Smooth muscle cell (in vitro differentiated cells): Measurements from ENCODE around the gene LILRB1. TPM values are rescaled to one million over a fixed set of nuclear protein-coding genes. Genes with fewer than 3 reads are reported as not detected.
"Not testable (repeated sequence)": the region's sequence is repeated elsewhere in the genome, so short reads cannot be mapped to it uniquely, and the experiment has no call there.

ENCODE experiments used
- DNase-seq: peaks from one replicate; lab custom pipeline; 2025; ENCODE audit not compliant: unreplicated experiment; lab: John Stamatoyannopoulos, UW
- H2AFZ ChIP-seq: fragments of 200-600 bp; sonication (generic); 2 replicates; pipeline ENCODE4 v1.6.0; 2016; ENCODE audit warnings: antibody characterized with exemption, low read depth, mild to moderate bottlenecking
- H3F3A ChIP-seq: fragments of 200-600 bp; sonication (generic); 2 replicates; pipeline ENCODE4 v1.6.0; 2017; ENCODE audit warnings: antibody characterized with exemption, low read depth
- H3K27ac ChIP-seq: fragments of 200-600 bp; sonication (generic); 2 replicates; pipeline ENCODE4 v1.5.1; 2016; ENCODE audit warnings: low read depth, mild to moderate bottlenecking
- H3K27me3 ChIP-seq: fragments of 200-600 bp; sonication (generic); 2 replicates; pipeline ENCODE4 v1.6.1; 2016; ENCODE audit warnings: low read depth, mild to moderate bottlenecking
- H3K36me3 ChIP-seq: fragments of 200-600 bp; sonication (generic); 2 replicates; pipeline ENCODE4 v1.5.1; 2016; ENCODE audit warnings: low read depth
- H3K4me1 ChIP-seq: fragments of 200-600 bp; sonication (generic); 2 replicates; pipeline ENCODE4 v1.5.1; 2016; ENCODE audit warnings: low read depth
- H3K4me2 ChIP-seq: fragments of 200-600 bp; sonication (generic); 2 replicates; pipeline ENCODE4 v1.6.0; 2016; ENCODE audit warnings: mild to moderate bottlenecking
- H3K4me3 ChIP-seq: fragments of 200-600 bp; sonication (generic); 2 replicates; pipeline ENCODE4 v1.5.1; 2016; ENCODE audit warnings: mild to moderate bottlenecking
- H3K79me2 ChIP-seq: fragments of 200-600 bp; sonication (generic); 2 replicates; pipeline ENCODE4 v1.6.0; 2016; ENCODE audit warnings: low read depth, mild to moderate bottlenecking
- H3K9ac ChIP-seq: fragments of 200-600 bp; sonication (generic); 2 replicates; pipeline ENCODE4 v1.6.0; 2016; ENCODE audit warnings: low read depth
- H3K9me3 ChIP-seq: fragments of 200-600 bp; sonication (generic); replicated peaks from 2 replicates; pipeline ENCODE4 v1.5.1; 2016; ENCODE audit warnings: low read depth
- H4K20me1 ChIP-seq: fragments of 200-600 bp; sonication (generic); 2 replicates; pipeline ENCODE4 v1.6.0; 2016; ENCODE audit warnings: low read depth
- CTCF ChIP-seq: fragments of 200-600 bp; sonication (generic); IDR thresholded peaks from 2 replicates; pipeline ENCODE4 v1.5.1; 2017; ENCODE audit warnings: borderline replicate concordance, mild to moderate bottlenecking, antibody characterized with exemption; ENCODE audit not compliant: insufficient read depth, poor library complexity, severe bottlenecking
- WGBS: methylation state at CpG from one replicate; pipeline ENCODE4 v1.1.7; 2016; ENCODE audit warnings: low lambda C conversion rate; 5-methylcytosine and 5-hydroxymethylcytosine counted together
- polyA plus RNA-seq: library from polyadenylated mRNA; unstranded; fragments of >200 nt; fragmentation: Nextera tagmentation; extraction: Ambion mirVana; gene quantifications from 2 replicates; pipeline ENCODE4 v1.2.1, GENCODE V29; 2016
- total RNA-seq: library from RNA; depleted of rRNA; stranded (reverse); fragments of >200 nt; gene quantifications from 2 replicates; pipeline ENCODE4 v1.2.3, GENCODE V29; 2014

Gene LILRB1
- total and polyA plus RNA-seq, 2 experiments from 2014 or later = not detected

DNA sequence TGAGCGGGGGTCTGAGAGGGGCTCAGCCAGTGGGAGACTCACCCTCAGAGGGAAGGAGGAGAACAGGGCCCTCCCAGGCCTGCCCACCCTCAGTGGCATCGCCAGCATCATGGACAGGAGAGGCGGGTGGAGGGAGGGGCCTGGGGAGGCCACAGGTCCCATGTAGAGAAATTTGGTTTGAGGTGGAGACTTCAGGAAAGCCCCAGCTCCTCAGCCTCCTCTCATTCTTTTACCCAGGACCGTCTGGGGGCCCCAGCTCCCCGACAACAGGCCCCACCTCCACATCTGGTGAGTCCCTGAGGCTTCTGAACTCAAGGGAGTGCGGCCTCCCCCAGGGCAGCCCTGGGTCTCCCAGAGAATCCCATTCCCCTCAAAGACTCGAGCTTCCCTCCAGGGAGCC, 3.1 kb downstream of the LILRB1 start:
- no peak for TF ChIP-seq CTCF
- Histone ChIP-seq H2AFZ (no peak overlapping the region), H3K36me3 (no peaks in the 10 kb centered on the region), H3F3A (no peaks in the 10 kb centered on the region), H3K9me3 (peaks cover 3% of the 10 kb centered on the region), H3K27me3 (no peaks in the 10 kb centered on the region), H4K20me1 (no peaks in the 10 kb centered on the region), H3K79me2 (no peaks in the 10 kb centered on the region), H3K4me2 (no peak overlapping the region), H3K9ac (no peak overlapping the region), H3K4me1 (no peaks in the 10 kb centered on the region), H3K27ac (no peak overlapping the region), H3K4me3 (no peak overlapping the region)
- 73% methylated on average over 7 of the region's 7 CpGs for WGBS
- no peak for DNase-seq

GRCh38 chr19:54636081-54636480, 5.8 kb downstream of the LILRB1 start:
- not testable (repeated sequence) for H3K79me2 ChIP-seq, DNase-seq, H2AFZ ChIP-seq, H3K27ac ChIP-seq, H3F3A ChIP-seq, H3K4me1 ChIP-seq, H3K9ac ChIP-seq, H3K9me3 ChIP-seq, H3K4me3 ChIP-seq, H3K4me2 ChIP-seq, H3K27me3 ChIP-seq, H4K20me1 ChIP-seq, H3K36me3 ChIP-seq
- 70% methylated on average over 12 of the region's 12 CpGs for WGBS

GRCh38 chr19:54638683-54639082, 8.4 kb downstream of the LILRB1 start:
- WGBS = 85% methylated on average over 18 of the region's 18 CpGs
- DNase-seq = no peak
- H3K27ac ChIP-seq = no peak overlapping the region
- no peaks in the 10 kb centered on the region for H3F3A ChIP-seq
- no peak overlapping the region for H2AFZ ChIP-seq
- no peaks in the 10 kb centered on the region for H3K79me2 ChIP-seq
- no peak overlapping the region for H3K9ac ChIP-seq
- no peaks in the 10 kb centered on the region for H3K36me3 ChIP-seq
- no peak overlapping the region for H3K4me3 ChIP-seq
- no peaks in the 10 kb centered on the region for H4K20me1 ChIP-seq
- no peaks in the 10 kb centered on the region for H3K27me3 ChIP-seq
- no peak for TF ChIP-seq CTCF
- no peaks in the 10 kb centered on the region for H3K4me1 ChIP-seq
- H3K9me3 ChIP-seq = peaks cover 9% of the 10 kb centered on the region
- H3K4me2 ChIP-seq = no peak overlapping the region

DNA sequence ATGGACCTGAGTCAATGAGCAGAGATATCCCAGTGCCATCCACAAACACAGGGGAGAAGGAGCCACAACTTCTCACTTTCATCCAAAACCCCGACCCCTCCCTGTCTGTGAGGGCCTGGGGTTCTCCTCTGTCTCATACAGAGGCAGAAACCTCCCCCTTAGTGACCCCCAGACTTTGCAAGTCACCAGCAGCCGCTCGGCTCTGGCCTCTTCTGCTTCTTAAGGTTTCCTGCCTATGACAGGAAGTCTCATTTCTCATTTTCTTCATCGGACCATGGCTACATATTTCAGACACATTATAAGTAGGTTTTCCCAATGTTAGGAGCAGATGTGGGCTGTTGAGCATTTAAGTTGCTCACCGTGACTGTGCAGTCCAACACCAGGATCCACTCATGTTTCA, 12.7 kb downstream of the LILRB1 start:
- H3K9ac ChIP-seq, H3K27me3 ChIP-seq, DNase-seq, H2AFZ ChIP-seq, H3F3A ChIP-seq, H3K4me2 ChIP-seq, H3K4me3 ChIP-seq, H3K9me3 ChIP-seq, H3K36me3 ChIP-seq, H3K4me1 ChIP-seq, H3K27ac ChIP-seq, H4K20me1 ChIP-seq, H3K79me2 ChIP-seq: not testable (repeated sequence)
- WGBS = 78% methylated on average over 5 of the region's 5 CpGs

DNA sequence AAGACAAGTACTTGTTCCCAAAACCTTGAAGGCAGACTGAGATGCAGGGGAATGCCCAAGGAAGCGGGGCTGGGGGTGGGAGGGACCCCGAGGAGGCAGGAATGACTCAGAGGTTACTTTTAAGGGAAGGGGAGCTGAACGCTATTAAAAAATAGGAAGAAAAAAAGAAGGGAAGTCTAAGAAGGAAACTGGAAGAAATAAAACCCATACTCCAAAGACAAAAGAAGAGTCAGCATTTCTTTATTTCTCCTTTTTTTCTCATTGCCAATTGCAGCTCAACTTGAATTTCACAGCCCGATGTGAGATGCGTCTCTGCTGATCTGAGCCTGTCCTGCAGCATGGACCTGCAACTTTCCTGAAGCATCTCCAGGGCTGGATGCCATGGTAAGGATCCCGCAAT, 13.3 kb downstream of the LILRB1 start:
- H3K4me3 ChIP-seq, H3F3A ChIP-seq, H4K20me1 ChIP-seq, H3K4me1 ChIP-seq, H3K4me2 ChIP-seq, H3K36me3 ChIP-seq, H3K27ac ChIP-seq, H3K9me3 ChIP-seq, H3K79me2 ChIP-seq, H3K27me3 ChIP-seq, H3K9ac ChIP-seq, H2AFZ ChIP-seq, DNase-seq: not testable (repeated sequence)
- 70% methylated on average over 6 of the region's 6 CpGs for WGBS
